T-helper 2 cell treated with Interferon-gamma antibody and Interleukin-4, amounts not matched to agents 5 μg/mL and 100 μg/mL, for 36 hours (primary cell): ENCODE data around the gene SMARCA4.
"Not testable (repeated sequence)": the region's sequence is repeated elsewhere in the genome, so short reads cannot be mapped to it uniquely, and the experiment has no call there.

ENCODE experiments used
- DNase-seq: peaks from one replicate; pipeline ENCODE4 v3.0.0; 2021; ENCODE audit warnings: low spot score
- H3K27ac Mint-ChIP-seq: one replicate; pipeline ENCODE4 v1.8.0; 2021; ENCODE audit warnings: mild to moderate bottlenecking, mixed read lengths
- H3K27me3 Mint-ChIP-seq: one replicate; pipeline ENCODE4 v1.8.0; 2021; ENCODE audit warnings: low read depth, mixed read lengths
- H3K36me3 Mint-ChIP-seq: one replicate; pipeline ENCODE4 v1.8.0; 2021; ENCODE audit warnings: low read depth, mixed read lengths
- H3K4me1 Mint-ChIP-seq: one replicate; pipeline ENCODE4 v1.8.0; 2021; ENCODE audit warnings: low read depth, mixed read lengths
- H3K4me3 Mint-ChIP-seq: one replicate; pipeline ENCODE4 v1.8.0; 2022; ENCODE audit warnings: mild to moderate bottlenecking, moderate library complexity, mixed read lengths
- H3K9me3 Mint-ChIP-seq: one replicate; pipeline ENCODE4 v1.8.0; 2021; ENCODE audit warnings: mixed read lengths

Gene SMARCA4

DNA sequence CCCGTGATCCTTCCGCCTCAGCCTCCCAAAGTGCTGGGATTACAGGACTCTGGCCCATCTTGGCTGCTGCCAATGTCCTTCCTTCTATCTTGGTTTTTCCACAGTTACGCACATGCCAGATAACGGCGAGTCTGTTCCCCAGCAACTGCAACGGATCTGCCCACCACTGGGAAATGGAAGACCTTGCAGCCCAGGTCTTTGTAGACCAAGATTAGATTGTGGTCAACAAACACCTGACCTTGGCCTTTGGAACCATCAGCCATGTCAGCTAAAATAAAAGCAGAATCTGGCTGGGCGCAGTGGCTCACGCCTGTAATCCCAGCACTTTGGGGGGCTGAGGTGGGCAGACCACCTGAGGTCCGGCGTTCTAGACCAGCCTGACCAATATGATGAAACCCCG, 118.1 kb downstream of the SMARCA4 start:
- Mint-ChIP-seq H3K36me3 (no peaks in the 10 kb centered on the region), H3K4me1 (peaks cover 5% of the 10 kb centered on the region), H3K9me3 (no peaks in the 10 kb centered on the region), H3K4me3 (no peak overlapping the region), H3K27me3 (peaks cover 1% of the 10 kb centered on the region), H3K27ac (no peak overlapping the region)
- no peak for DNase-seq

GRCh38 chr19:11079999-11080398, 119.2 kb downstream of the SMARCA4 start:
- H3K27ac Mint-ChIP-seq: no peak overlapping the region

DNA sequence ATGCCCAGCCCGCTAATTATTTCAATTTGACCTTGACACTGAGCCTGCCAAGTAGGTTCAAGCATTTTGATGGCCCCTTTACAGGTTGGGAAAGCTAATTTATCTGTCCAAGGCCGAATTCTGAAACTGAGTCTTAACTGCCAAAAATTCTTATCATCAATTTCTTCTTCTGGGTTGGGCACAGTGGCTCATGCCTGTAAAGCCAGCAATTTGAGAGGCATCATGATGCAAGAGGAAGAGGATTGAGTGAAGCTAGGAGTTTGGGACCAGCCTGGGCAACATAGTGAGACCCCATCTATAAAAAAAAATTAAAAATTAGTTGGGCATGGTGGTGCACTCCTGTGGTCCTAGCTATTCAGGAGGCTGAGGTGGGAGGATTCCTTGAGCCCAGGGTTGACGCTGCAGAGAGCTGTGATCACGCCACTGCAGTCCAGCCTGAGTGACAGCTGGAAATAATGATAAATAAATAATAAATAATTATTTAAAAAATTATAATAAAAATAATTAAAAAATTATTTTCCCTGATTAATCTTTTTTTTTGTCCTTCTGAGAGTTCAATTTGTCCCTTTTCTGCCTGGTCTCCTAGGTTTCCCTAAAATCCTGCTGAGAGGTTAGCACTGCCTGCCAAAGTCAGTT, 127.2 kb downstream of the SMARCA4 start:
- Mint-ChIP-seq H3K4me1 (peaks cover 25% of the 10 kb centered on the region), H3K36me3 (peaks cover 24% of the 10 kb centered on the region), H3K9me3 (no peaks in the 10 kb centered on the region), H3K27ac (peak overlapping the region; percentile 99), H3K4me3 (peak overlapping the region; percentile 98), H3K27me3 (no peaks in the 10 kb centered on the region)
- no peak for DNase-seq

More at GRCh38 chr19:11079999-11080398, 119.2 kb downstream of the SMARCA4 start:
- Mint-ChIP-seq H3K9me3 (no peaks in the 10 kb centered on the region), H3K27me3 (no peaks in the 10 kb centered on the region), H3K36me3 (no peaks in the 10 kb centered on the region), H3K4me1 (peaks cover 4% of the 10 kb centered on the region), H3K4me3 (no peak overlapping the region)
- DNase-seq: no peak

- H3K4me1 Mint-ChIP-seq: peaks cover 30% of the 10 kb centered on the region
- peaks cover 29% of the 10 kb centered on the region for H3K36me3 Mint-ChIP-seq
- H3K27me3 Mint-ChIP-seq: no peaks in the 10 kb centered on the region
- DNase-seq: no peak
- peak overlapping the region; percentile 98 for H3K4me3 Mint-ChIP-seq
- H3K27ac Mint-ChIP-seq: peak overlapping the region; percentile 99
- H3K9me3 Mint-ChIP-seq: no peaks in the 10 kb centered on the region
Measured at GRCh38 chr19:11088506-11089253, 127.8 kb downstream of the SMARCA4 start.

GRCh38 chr19:11089254-11090013, 128.6 kb downstream of the SMARCA4 start, which contains the start of gene LDLR:
Gene LDLR (plus strand): TSS chr19:11089463. CDS start chr19:11089549, 86 bp downstream.
- H3K9me3 Mint-ChIP-seq: no peaks in the 10 kb centered on the region

GRCh38 chr19:11090014-11090263, 129.1 kb downstream of the SMARCA4 start:
- Mint-ChIP-seq H3K4me3 (peak overlapping the region; percentile 98), H3K4me1 (peaks cover 34% of the 10 kb centered on the region), H3K27ac (peak overlapping the region; percentile 99), H3K36me3 (peaks cover 39% of the 10 kb centered on the region)
- H3K9me3 Mint-ChIP-seq, DNase-seq, H3K27me3 Mint-ChIP-seq: not testable (repeated sequence)

More at GRCh38 chr19:11089254-11090013, 128.6 kb downstream of the SMARCA4 start, which contains the start of gene LDLR:
- H3K27ac Mint-ChIP-seq: peak within 1 kb of the TSS; percentile 99
- peaks cover 34% of the 10 kb centered on the region for H3K36me3 Mint-ChIP-seq
- H3K4me1 Mint-ChIP-seq: peaks cover 29% of the 10 kb centered on the region
- peak within 1 kb of the TSS; percentile 98 for H3K4me3 Mint-ChIP-seq
- no peaks in the 10 kb centered on the region for H3K27me3 Mint-ChIP-seq
- DNase-seq: peak; percentile 89

DNA sequence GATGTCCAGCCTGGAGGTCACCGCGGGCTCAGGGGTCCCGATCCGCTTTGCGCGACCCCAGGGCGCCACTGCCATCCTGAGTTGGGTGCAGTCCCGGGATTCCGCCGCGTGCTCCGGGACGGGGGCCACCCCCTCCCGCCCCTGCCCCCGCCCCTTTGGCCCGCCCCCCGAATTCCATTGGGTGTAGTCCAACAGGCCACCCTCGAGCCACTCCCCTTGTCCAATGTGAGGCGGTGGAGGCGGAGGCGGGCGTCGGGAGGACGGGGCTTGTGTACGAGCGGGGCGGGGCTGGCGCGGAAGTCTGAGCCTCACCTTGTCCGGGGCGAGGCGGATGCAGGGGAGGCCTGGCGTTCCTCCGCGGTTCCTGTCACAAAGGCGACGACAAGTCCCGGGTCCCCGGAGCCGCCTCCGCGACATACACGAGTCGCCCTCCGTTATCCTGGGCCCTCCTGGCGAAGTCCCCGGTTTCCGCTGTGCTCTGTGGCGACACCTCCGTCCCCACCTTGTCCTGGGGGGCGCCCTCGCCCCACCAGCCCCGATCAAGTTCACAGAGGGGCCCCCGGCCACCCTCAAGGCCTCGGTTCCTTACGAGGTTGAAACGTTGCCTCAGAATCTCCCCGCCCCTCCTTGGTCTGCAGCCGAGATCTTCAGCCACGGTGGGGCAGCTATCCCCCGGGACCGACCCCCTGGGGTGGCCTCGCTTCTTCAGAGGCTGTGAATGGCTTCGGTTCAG, 129.6 kb downstream of the SMARCA4 start:
- no peaks in the 10 kb centered on the region for H3K9me3 Mint-ChIP-seq
- peaks cover 37% of the 10 kb centered on the region for H3K4me1 Mint-ChIP-seq
- peak overlapping the region; percentile 99 for H3K27ac Mint-ChIP-seq
- H3K27me3 Mint-ChIP-seq: no peaks in the 10 kb centered on the region
- peak overlapping the region; percentile 98 for H3K4me3 Mint-ChIP-seq
- DNase-seq: peak; percentile 97
- peaks cover 42% of the 10 kb centered on the region for H3K36me3 Mint-ChIP-seq

- Mint-ChIP-seq H3K27ac (peak overlapping the region; percentile 99), H3K4me1 (peaks cover 42% of the 10 kb centered on the region), H3K9me3 (no peaks in the 10 kb centered on the region), H3K36me3 (peaks cover 47% of the 10 kb centered on the region), H3K27me3 (no peaks in the 10 kb centered on the region), H3K4me3 (peak overlapping the region; percentile 98)
- DNase-seq: peak; percentile 20
Measured at GRCh38 chr19:11090997-11091702, 130.3 kb downstream of the SMARCA4 start.

- peaks cover 53% of the 10 kb centered on the region for H3K36me3 Mint-ChIP-seq
- H3K4me3 Mint-ChIP-seq: peak overlapping the region; percentile 98
Measured at GRCh38 chr19:11091703-11092153, 130.9 kb downstream of the SMARCA4 start.

GRCh38 chr19:11092181-11092538, 131.3 kb downstream of the SMARCA4 start:
- Mint-ChIP-seq H3K27ac (peak overlapping the region; percentile 99), H3K27me3 (no peaks in the 10 kb centered on the region), H3K4me3 (peak overlapping the region; percentile 98), H3K4me1 (peaks cover 48% of the 10 kb centered on the region), H3K36me3 (peaks cover 56% of the 10 kb centered on the region), H3K9me3 (no peaks in the 10 kb centered on the region)
- peak; percentile 62 for DNase-seq

More at GRCh38 chr19:11091703-11092153, 130.9 kb downstream of the SMARCA4 start:
- Mint-ChIP-seq H3K9me3 (no peaks in the 10 kb centered on the region), H3K27me3 (no peaks in the 10 kb centered on the region), H3K4me1 (peaks cover 47% of the 10 kb centered on the region), H3K27ac (peak overlapping the region; percentile 99)
- peak; percentile 56 for DNase-seq

DNA sequence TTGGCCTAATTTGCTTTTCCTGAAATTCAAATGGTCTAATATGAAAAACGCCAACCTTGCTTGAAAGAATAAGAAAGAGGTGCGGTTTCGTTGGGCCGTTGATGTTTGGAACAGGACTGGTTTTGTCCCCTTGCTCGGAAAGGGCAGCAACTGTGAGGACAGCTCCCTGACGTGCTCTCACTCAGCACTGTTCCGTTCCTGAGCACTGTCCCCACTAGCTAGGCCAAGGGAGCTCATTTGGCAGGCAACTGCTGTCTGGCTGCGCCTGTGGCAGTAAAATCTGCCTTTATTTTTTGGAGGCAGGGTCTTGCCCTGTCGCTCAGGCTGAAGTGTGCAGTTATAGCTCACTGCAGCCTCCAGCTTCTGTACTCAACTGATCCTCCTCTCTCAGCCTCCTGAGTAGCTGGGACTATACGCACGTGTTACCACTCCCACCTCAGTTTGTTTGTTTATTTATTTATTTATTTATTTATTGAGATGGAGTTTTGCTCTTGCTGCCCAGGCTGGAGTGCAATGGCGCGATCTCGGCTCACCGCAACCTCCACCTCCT, 132.9 kb downstream of the SMARCA4 start:
- H3K27ac Mint-ChIP-seq: peak overlapping the region; percentile 99
- H3K27me3 Mint-ChIP-seq: no peaks in the 10 kb centered on the region
- peak overlapping the region; percentile 98 for H3K4me3 Mint-ChIP-seq
- H3K4me1 Mint-ChIP-seq: peaks cover 47% of the 10 kb centered on the region
- H3K9me3 Mint-ChIP-seq: no peaks in the 10 kb centered on the region
- H3K36me3 Mint-ChIP-seq: peaks cover 66% of the 10 kb centered on the region
- no peak for DNase-seq

DNA sequence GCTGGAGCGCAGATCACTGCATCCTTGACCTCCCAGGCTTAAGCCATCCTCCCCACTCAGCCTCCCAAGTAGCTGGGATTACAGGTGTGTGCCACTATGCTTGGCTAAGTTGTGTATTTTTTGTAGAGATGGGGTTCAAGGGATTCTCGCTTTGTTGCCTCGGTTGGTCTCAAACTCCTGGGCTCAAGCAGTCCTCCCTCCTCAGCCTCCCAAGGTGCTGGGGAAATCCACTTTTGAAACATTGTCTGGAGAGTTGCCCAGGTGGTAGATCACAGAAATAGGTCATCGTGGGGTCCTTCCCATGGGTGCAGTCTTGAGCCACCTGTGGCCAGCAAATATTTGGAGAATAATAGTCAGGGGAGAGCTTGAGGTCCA, 133.7 kb downstream of the SMARCA4 start:
- Mint-ChIP-seq H3K27me3 (no peaks in the 10 kb centered on the region), H3K4me3 (peak overlapping the region; percentile 81), H3K27ac (peak overlapping the region; percentile 93), H3K9me3 (peaks cover 4% of the 10 kb centered on the region), H3K36me3 (peaks cover 68% of the 10 kb centered on the region), H3K4me1 (peaks cover 47% of the 10 kb centered on the region)
- no peak for DNase-seq
